RWPE2 (cell line): ENCODE results near the gene MMADHC.

Experiments used
- ATAC-seq: fragments of 200-7000 bp; cut with Tn5 transposase; 3 replicates; pipeline ENCODE4 v1.9.1; 2021; ENCODE audit warnings: low read depth
- DNase-seq: peaks from one replicate; pipeline ENCODE4 v3.0.0-alpha.2; 2020; ENCODE audit warnings: low spot score
- H3K27ac ChIP-seq: fragments of 450-650 bp; 2 replicates; pipeline ENCODE4 v1.5.1; 2017; ENCODE audit warnings: mild to moderate bottlenecking; ENCODE audit not compliant: poor library complexity, severe bottlenecking
- H3K27me3 ChIP-seq: fragments of 250-450 bp; sonication (Bioruptor Pico); 2 replicates; pipeline ENCODE4 v1.5.1; 2021; ENCODE audit warnings: mild to moderate bottlenecking, moderate library complexity; ENCODE audit not compliant: insufficient read depth, poor library complexity, severe bottlenecking
- H3K36me3 ChIP-seq: fragments of 250-450 bp; sonication (Bioruptor Pico); 2 replicates; pipeline ENCODE4 v1.5.1; 2020; ENCODE audit warnings: low read depth, mild to moderate bottlenecking, moderate library complexity
- H3K4me1 ChIP-seq: fragments of 250-450 bp; sonication (Bioruptor Pico); 2 replicates; pipeline ENCODE4 v1.5.1; 2021; ENCODE audit warnings: mild to moderate bottlenecking, moderate library complexity; ENCODE audit not compliant: insufficient read depth, poor library complexity, severe bottlenecking
- H3K4me3 ChIP-seq: fragments of 250-450 bp; sonication (Bioruptor Pico); 2 replicates; pipeline ENCODE4 v1.5.1; 2021; ENCODE audit warnings: mild to moderate bottlenecking, moderate library complexity; ENCODE audit not compliant: severe bottlenecking
- H3K9me3 ChIP-seq: fragments of 250-450 bp; sonication (Bioruptor Pico); 2 replicates; pipeline ENCODE4 v1.5.1; 2021; ENCODE audit warnings: mild to moderate bottlenecking, moderate library complexity; ENCODE audit not compliant: severe bottlenecking
- CTCF ChIP-seq: fragments of 450-650 bp; IDR thresholded peaks from one replicate; pipeline ENCODE4 v1.5.1; 2017; ENCODE audit warnings: mild to moderate bottlenecking, moderate library complexity; ENCODE audit not compliant: poor library complexity, severe bottlenecking

MMADHC gene

GRCh38 chr2:149616681-149617456, 29.3 kb upstream of the MMADHC start:
- ATAC-seq = no peak
- Histone ChIP-seq H3K36me3 (no peaks in the 10 kb centered on the region), H3K4me1 (peaks cover 12% of the 10 kb centered on the region), H3K4me3 (no peak overlapping the region), H3K27ac (no peak overlapping the region), H3K9me3 (no peaks in the 10 kb centered on the region), H3K27me3 (no peaks in the 10 kb centered on the region)
- DNase-seq = no peak
- TF ChIP-seq CTCF = no peak

DNA sequence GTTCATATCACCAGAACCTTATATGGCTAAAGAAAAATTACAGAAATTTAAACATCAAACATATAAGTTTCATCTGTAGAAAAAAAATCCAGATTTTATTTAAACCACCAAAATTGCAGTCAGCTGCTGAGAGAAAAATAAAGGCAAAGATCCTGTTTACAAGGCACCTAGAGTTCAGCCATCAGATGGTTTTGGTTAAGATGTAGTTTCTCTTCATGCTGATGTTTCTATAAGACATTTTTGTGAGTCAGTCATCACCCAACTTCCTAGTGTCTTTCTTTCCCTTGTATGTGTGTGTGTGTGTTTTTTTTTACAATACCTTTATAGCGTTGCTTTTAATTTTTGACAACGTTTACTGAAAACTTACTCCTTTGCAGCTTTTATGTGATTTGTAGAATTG, 26.1 kb upstream of the MMADHC start:
- Histone ChIP-seq H3K27ac (no peak overlapping the region), H3K4me3 (no peak overlapping the region), H3K9me3 (no peaks in the 10 kb centered on the region), H3K36me3 (no peaks in the 10 kb centered on the region), H3K27me3 (no peaks in the 10 kb centered on the region), H3K4me1 (peaks cover 12% of the 10 kb centered on the region)
- TF ChIP-seq CTCF = no peak
- no peak for ATAC-seq
- DNase-seq = no peak

GRCh38 chr2:149612122-149612521, 24.5 kb upstream of the MMADHC start:
- Histone ChIP-seq H3K36me3 (no peaks in the 10 kb centered on the region), H3K4me3 (no peak overlapping the region), H3K27me3 (no peaks in the 10 kb centered on the region), H3K9me3 (no peaks in the 10 kb centered on the region), H3K4me1 (peaks cover 6% of the 10 kb centered on the region), H3K27ac (no peak overlapping the region)
- no peak for DNase-seq
- ATAC-seq = peak; percentile 57
- no peak for TF ChIP-seq CTCF

GRCh38 chr2:149611100-149611820, 23.7 kb upstream of the MMADHC start:
- no peak for ATAC-seq

More at GRCh38 chr2:149611100-149611820, 23.7 kb upstream of the MMADHC start:
- Histone ChIP-seq H3K27ac (no peak overlapping the region), H3K36me3 (no peaks in the 10 kb centered on the region), H3K27me3 (no peaks in the 10 kb centered on the region), H3K9me3 (no peaks in the 10 kb centered on the region), H3K4me1 (peaks cover 6% of the 10 kb centered on the region), H3K4me3 (no peak overlapping the region)
- TF ChIP-seq CTCF = peak; percentile 8
- DNase-seq = no peak
